Osteocyte (in vitro differentiated cells): Measurements from ENCODE around the gene LRP1-AS. TPM values are rescaled to one million over a fixed set of nuclear protein-coding genes. Genes with fewer than 3 reads are reported as not detected.

Experiments used
- DNase-seq: peaks from one replicate; pipeline ENCODE4 v3.0.0; 2021; ENCODE audit warnings: mixed read lengths; ENCODE audit not compliant: unreplicated experiment; ENCODE audit errors: extremely low spot score
- H3K27ac Mint-ChIP-seq: one replicate; pipeline ENCODE4 v1.8.0; 2021; ENCODE audit warnings: mild to moderate bottlenecking, mixed read lengths; ENCODE audit not compliant: unreplicated experiment
- H3K27me3 Mint-ChIP-seq: one replicate; pipeline ENCODE4 v1.8.0; 2021; ENCODE audit warnings: mixed read lengths; ENCODE audit not compliant: unreplicated experiment
- H3K36me3 Mint-ChIP-seq: one replicate; pipeline ENCODE4 v1.8.0; 2021; ENCODE audit warnings: mixed read lengths; ENCODE audit not compliant: unreplicated experiment
- H3K4me1 Mint-ChIP-seq: one replicate; pipeline ENCODE4 v1.8.0; 2021; ENCODE audit warnings: mixed read lengths; ENCODE audit not compliant: unreplicated experiment
- H3K4me3 Mint-ChIP-seq: one replicate; pipeline ENCODE4 v1.8.0; 2021; ENCODE audit warnings: mild to moderate bottlenecking, moderate library complexity, mixed read lengths; ENCODE audit not compliant: unreplicated experiment
- H3K9me3 Mint-ChIP-seq: one replicate; pipeline ENCODE4 v1.8.0; 2021; ENCODE audit warnings: mixed read lengths; ENCODE audit not compliant: unreplicated experiment
- microRNA-seq: library from miRNA; unstranded; fragments of <30 nt; microRNA quantifications from one replicate; pipeline ENCODE4 v1.1.0, GENCODE V29; 2020; ENCODE audit not compliant: unreplicated experiment
- total RNA-seq: library from RNA; stranded (reverse); gene quantifications from 2 replicates; pipeline ENCODE4 v1.2.1, GENCODE V29; 2021
- TF ChIP-seq, protein P1 (sequence below): fragments of 200-600 bp; sonication (generic); IDR thresholded peaks from 2 replicates; pipeline ENCODE4 v1.5.0; 2021; ENCODE audit warnings: antibody characterized with exemption, mild to moderate bottlenecking, moderate library complexity

The LRP1-AS gene
- total RNA-seq, 1 donor from 2014 or later: not detected

DNA sequence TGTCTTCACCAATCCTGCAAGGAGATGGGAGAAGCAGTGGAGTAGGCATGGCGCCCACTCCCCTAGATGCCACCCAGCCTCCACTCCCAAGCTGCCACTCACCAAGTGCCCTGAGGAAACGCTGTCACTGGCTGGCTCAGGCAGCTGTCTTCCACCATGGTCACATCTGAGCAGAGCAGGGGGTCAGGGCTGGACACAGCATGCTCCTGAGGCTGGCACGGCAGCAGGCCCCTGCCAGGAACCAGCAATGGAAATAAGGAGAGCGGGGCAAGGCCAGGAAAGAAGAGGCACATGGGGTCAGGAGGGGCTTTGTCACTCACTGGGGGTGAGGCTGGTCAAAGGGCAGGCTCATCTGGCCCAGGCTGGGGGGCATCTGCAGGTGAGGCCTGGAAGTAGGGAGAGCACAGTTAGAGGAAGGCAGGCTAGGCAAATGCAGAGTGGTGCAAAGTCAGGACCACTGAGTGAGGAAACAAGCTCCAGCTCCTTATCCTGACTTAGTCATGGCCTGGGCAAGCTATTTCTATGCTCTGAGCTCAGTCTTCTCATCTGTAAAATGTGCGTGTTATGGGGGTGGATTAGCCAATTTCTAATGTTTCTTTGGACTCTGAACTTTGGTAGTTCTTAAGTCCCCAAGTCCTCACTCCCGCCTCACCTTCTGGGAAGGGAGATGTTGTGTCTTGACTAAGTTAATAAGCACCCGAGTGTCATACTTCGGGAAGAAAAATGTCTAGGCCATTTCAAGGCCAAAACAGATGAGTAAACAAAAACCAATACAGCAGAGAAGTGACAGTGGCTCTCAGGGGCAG lies 50.5 kb downstream of the LRP1-AS start:
- Mint-ChIP-seq H3K4me3 (no peak overlapping the region), H3K36me3 (peaks cover 32% of the 10 kb centered on the region), H3K27ac (peak overlapping the region; percentile 58), H3K27me3 (no peaks in the 10 kb centered on the region), H3K4me1 (peaks cover 28% of the 10 kb centered on the region), H3K9me3 (no peaks in the 10 kb centered on the region)
- DNase-seq: peak; percentile 80
- TF ChIP-seq, protein P1, sequence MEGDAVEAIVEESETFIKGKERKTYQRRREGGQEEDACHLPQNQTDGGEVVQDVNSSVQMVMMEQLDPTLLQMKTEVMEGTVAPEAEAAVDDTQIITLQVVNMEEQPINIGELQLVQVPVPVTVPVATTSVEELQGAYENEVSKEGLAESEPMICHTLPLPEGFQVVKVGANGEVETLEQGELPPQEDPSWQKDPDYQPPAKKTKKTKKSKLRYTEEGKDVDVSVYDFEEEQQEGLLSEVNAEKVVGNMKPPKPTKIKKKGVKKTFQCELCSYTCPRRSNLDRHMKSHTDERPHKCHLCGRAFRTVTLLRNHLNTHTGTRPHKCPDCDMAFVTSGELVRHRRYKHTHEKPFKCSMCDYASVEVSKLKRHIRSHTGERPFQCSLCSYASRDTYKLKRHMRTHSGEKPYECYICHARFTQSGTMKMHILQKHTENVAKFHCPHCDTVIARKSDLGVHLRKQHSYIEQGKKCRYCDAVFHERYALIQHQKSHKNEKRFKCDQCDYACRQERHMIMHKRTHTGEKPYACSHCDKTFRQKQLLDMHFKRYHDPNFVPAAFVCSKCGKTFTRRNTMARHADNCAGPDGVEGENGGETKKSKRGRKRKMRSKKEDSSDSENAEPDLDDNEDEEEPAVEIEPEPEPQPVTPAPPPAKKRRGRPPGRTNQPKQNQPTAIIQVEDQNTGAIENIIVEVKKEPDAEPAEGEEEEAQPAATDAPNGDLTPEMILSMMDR: no peak

DNA sequence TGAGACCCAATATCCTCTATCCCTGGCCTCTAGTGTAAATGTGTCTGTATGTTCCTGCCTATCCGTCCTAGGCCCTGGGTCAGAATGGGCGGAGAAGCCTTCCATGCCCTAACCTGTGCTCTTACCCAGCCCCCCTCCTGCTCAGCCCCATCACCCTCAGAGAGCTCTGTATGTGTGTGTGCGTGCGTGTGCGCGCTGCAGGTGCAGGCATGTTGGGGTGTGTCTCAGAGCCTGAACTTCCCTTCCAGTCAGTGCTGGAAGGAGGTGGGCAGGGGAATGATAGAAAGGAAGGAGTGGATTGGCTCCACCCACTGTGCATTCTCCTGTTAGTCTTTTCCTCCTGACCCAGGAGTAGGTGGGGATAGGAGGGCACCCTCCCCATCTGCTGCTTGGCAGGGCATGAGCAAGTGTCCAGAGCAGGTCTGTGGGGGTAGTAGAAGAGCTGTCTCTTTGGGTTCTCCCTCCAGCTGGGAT lies 51.3 kb downstream of the LRP1-AS start:
- H3K36me3 Mint-ChIP-seq: peaks cover 32% of the 10 kb centered on the region
- no peaks in the 10 kb centered on the region for H3K27me3 Mint-ChIP-seq
- no peak overlapping the region for H3K27ac Mint-ChIP-seq
- H3K9me3 Mint-ChIP-seq: no peaks in the 10 kb centered on the region
- TF ChIP-seq, protein P1: no peak
- peak; percentile 70 for DNase-seq
- H3K4me3 Mint-ChIP-seq: no peak overlapping the region
- H3K4me1 Mint-ChIP-seq: peaks cover 34% of the 10 kb centered on the region

DNA sequence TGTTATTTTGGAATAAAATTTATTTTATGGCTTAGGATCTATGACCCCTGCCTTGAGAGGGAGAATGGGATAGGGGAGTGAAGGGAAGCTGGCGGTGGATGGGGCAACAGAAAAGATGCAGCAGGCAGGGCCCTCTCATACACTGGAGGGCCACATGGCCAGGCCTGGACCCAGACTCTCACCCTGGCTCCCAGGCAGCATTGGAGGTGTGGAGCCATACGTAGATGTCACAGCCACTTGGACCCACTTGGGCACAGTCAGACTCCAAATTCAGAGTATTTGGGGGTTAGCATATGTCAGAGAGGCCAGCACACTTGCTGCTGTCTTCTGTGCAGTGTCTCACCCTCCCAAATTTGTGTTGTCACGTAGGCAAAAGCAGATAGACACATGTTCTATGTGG lies 52.0 kb downstream of the LRP1-AS start:
- peak overlapping the region; percentile 81 for H3K27ac Mint-ChIP-seq
- peaks cover 38% of the 10 kb centered on the region for H3K36me3 Mint-ChIP-seq
- no peaks in the 10 kb centered on the region for H3K27me3 Mint-ChIP-seq
- peaks cover 41% of the 10 kb centered on the region for H3K4me1 Mint-ChIP-seq
- TF ChIP-seq, protein P1: no peak
- DNase-seq: no peak
- H3K4me3 Mint-ChIP-seq: no peak overlapping the region
- no peaks in the 10 kb centered on the region for H3K9me3 Mint-ChIP-seq

Small RNA genes lying within 50 kb of the gene (microRNA-seq; reads per million reads assigned to microRNA genes)
- 11.0 reads per million, percentile 14 among the genes with 10 or more reads in this experiment for gene MIR1228

Other genes with a start within 250 kb of the LRP1-AS start
- not detected in 2 replicates for gene SDR9C7, start 213.2 kb downstream of the LRP1-AS start, total RNA-seq
- 0.16 and 0.27 TPM in 2 replicates for gene RDH16, start 190.0 kb downstream of the LRP1-AS start, total RNA-seq
- gene ZBTB39, start 141.1 kb downstream of the LRP1-AS start, total RNA-seq: 6.4 and 7.0 TPM in 2 replicates
- not detected in 2 replicates for gene TAC3, start 131.1 kb downstream of the LRP1-AS start, total RNA-seq
- not detected in 2 replicates for gene MYO1A, start 97.5 kb downstream of the LRP1-AS start, total RNA-seq
- 12.1 and 14.5 TPM in 2 replicates for gene NEMP1, start 68.8 kb downstream of the LRP1-AS start, total RNA-seq
- 41.9 and 42.8 TPM in 2 replicates for gene NAB2, start 58.5 kb downstream of the LRP1-AS start, total RNA-seq
- 154 and 161 TPM in 2 replicates for gene STAT6, start 36.3 kb downstream of the LRP1-AS start, total RNA-seq
- 591 and 603 TPM in 2 replicates for gene LRP1, start 19.1 kb downstream of the LRP1-AS start, total RNA-seq
- gene NXPH4, start 69.2 kb upstream of the LRP1-AS start, total RNA-seq: 62.6 and 63.8 TPM in 2 replicates
- gene SHMT2, start 82.1 kb upstream of the LRP1-AS start, total RNA-seq: 263 and 290 TPM in 2 replicates
- 1.8 and 2.4 TPM in 2 replicates for gene STAC3, start 103.6 kb upstream of the LRP1-AS start, total RNA-seq